Left colon (tissue), 2 donors: ENCODE measurements around the gene OVOL2. TPM values are rescaled to one million over a fixed set of nuclear protein-coding genes. Genes with fewer than 3 reads are reported as not detected.

Experiments
- ATAC-seq: fragments of 200-7000 bp; cut with Tn5 transposase; one replicate; pipeline ENCODE4 v1.9.1; 2020; ENCODE audit warnings: mild to moderate bottlenecking, moderate library complexity
- DNase-seq, 2 donors: peaks; one replicate each; pipeline ENCODE4 v3.0.0-alpha.2; 2020
- intact Hi-C, 2 donors: fragments of 100-400 bp; cut with DNase I in 1 of 2; cut with micrococcal nuclease in 1 of 2; formaldehyde crosslinking; loops; one replicate each; pipeline versions ENCODE4 v1.11.2 to v1.14.0; 2022; cut with DNase I, micrococcal nuclease
- total RNA-seq, 2 donors: library from RNA; stranded (reverse); fragmentation: NEBNext Ultra II Directional; extraction: Animal tissue kit (Norgen Biotek cat#: 25700); gene quantifications; one replicate each; pipeline ENCODE4 v1.2.1, GENCODE V29; 2021
- donor health status: DM: no; HTN: no; CAD: no.
- donor health status: DM: yes; HTN: yes; CAD: no.

The OVOL2 gene
- total RNA-seq, 2 donors from 2014 or later: 17.0 to 21.7 TPM

DNA sequence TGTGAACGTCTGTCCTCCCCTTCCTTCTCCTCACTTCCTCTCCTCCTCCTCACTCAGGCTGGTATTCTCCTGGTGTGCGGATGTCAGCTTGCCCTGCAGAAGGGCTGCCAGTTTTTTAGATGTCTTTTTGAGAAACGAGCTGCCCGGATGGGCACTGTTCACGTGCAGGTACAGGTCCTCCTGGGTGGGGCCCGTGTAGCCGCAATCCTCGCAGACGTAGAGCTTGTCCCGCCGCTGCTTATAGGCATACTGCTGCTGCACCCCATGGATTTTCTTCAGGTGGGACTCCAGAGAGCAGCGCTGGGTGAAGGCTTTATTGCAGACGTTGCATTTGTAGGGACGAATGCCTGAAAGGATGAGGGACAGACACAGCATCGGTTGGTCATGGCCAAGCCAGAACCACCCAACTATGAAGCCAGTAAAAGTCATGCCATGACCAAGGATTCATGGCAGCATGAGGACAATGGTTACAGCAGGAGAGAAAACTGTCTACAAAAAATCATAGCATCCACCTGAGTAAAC lies 33.0 kb downstream of the OVOL2 start:
- ATAC-seq: no peak
- intact Hi-C loops: no loop called here
- DNase-seq: no peak

DNA sequence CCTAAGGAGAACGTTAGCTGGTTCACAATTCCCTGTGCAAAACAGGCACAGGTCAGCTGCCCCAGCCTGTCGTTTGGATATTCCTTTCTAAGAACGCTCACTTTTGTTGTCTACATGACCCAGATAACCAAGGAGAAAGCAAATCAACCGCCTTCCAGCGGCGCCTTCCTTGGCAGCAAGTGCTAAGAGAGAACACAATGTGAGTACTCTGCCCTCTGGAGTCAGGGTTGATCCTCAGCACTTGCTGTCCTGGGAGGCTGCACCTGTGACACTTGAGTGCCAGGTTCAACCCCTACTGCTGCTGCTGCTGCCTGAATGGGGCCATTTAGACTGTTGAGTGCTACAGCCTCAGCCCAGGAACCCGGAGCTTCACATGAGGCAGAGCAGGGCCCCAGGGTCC lies 36.8 kb downstream of the OVOL2 start:
- intact Hi-C loops: no loop called here
- ATAC-seq: no peak

DNA sequence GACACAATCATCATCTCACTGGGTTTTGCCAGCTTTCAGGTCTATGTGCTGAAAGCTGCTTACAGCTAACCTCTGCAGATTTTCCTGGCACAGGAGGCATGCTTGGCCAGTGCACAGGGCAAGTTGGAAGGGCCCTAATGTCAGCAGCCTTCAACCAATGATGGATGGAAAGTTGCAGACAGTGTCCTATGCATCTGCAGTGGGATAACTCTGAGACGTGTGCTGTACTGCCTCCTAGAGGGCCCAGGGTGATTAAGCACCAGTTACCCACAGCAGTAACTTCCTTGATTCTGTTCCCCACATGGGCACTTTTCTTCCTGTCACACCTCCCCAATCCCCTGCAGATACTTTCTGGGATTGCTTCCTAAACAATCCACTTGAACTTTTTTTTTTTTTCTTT lies 38.6 kb downstream of the OVOL2 start:
- intact Hi-C loops: no loop called here
- ATAC-seq: peak; percentile 71
- no peak for DNase-seq

More for the DNA sequence above, 36.8 kb downstream of the OVOL2 start:
- DNase-seq: no peak

DNA sequence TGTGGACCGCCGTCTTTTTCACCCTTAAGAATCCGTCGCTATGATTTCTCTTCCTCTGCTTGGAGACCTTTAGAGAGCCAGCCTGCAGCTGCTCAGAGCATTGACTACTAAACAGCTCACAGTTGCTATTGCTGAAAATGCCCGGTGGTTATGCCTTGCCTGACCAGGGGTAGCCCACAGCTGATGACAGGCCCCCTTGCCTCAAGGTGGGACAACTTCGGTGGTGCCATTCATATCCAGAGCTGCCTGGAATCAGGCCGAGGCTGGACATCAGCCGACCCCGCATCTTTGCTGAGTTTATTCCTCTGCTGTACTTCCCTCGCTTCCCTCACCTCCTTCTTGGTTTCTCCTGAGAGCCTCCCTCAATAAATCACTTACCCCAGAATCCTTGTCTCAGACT lies 39.6 kb downstream of the OVOL2 start:
- intact Hi-C loops: no loop called here

DNA sequence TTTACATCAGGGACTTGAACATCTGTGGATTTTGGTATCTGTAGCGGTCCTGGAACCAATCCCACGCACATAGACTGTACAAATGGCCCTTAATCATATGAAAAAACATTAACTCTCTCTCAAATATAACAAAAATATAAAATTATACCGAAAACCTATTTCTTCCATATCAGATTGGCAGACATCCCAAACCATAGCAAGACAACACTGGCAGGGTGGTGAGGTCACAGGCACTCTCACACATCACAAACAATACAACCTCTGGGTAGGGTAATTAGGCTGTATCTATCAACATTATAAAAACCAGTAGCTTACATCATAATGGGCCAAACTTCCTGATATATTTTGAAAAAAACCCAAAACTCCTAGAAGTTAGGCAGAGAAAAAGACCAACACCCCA lies 40.9 kb downstream of the OVOL2 start:
- DNase-seq: no peak
- peak; percentile 77 for ATAC-seq
- intact Hi-C loops: no loop called here

More for the DNA sequence above, 39.6 kb downstream of the OVOL2 start:
- DNase-seq (no peak), ATAC-seq (no peak)

DNA sequence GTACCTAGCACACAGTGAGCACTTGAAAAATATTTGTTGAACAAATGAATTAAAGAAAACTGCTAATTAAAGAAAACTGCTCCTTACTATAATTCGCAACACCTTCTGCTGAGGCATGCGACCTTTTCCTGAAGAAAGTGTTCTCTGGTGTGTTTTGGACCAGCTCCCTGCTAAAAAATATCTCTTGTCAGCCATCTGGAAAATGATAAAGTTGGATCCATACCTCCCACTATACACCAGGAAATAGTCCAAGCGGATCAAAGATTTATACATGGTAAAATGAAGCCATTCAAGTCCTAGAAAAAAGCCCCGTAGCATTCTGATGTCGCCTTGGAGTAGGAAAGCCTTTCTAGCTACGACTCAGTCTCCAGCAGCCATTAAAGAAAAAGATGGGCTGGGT lies 43.3 kb downstream of the OVOL2 start:
- DNase-seq (no peak), ATAC-seq (no peak)
- intact Hi-C loops: no loop called here

DNA sequence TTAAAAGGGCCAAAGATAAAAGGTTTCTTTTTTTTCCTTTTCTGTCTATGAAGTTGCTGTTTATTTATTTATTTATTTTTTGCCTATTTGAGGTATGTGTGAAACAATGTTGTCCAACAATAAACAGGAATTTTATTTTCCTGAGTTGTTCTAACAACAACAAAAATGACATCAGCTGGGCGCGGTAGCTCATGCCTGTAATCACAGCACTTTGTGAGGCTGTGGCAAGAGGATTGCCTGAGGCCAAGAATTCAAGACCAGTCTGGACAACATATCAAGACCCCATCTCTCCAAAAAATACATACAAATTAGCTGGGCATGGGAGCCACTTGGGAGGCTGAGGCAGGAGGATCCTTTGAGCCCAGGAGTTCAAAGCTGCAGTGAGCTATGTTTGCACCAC lies 44.8 kb downstream of the OVOL2 start:
- no peak for DNase-seq
- ATAC-seq: no peak
- intact Hi-C loops: no loop called here

DNA sequence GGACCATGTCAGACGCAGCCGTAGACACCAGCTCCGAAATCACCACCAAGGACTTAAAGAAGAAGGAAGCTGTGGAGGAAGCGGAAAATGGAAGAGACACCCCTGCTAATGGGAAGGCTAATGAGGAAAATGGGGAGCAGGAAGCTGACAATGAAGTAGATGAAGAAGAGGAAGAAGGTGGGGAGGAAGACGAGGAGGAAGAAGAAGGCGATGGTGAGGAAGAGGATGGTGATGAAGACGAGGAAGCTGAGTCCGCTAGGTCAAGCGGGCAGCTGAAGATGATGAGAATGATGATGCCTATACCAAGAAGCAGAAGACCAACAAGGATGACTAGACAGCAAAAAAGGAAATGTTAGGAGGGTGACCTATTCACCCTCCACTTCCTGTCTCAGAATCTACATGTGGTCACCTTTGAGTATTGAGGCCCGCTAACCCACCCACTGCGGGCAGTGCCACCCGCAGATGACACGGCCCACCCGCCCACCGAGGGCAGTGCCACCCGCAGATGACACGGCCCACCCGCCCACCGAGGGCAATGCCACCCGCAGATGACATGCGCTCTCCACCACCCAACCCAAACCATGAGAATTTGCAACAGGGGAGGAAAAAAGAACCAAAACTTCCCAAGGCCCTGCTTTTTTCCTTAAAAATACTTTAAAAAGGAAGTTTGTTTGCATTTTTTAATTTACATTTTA lies 45.6 kb downstream of the OVOL2 start:
- intact Hi-C loops: no loop called here
- ATAC-seq: no peak
- no peak for DNase-seq

DNA sequence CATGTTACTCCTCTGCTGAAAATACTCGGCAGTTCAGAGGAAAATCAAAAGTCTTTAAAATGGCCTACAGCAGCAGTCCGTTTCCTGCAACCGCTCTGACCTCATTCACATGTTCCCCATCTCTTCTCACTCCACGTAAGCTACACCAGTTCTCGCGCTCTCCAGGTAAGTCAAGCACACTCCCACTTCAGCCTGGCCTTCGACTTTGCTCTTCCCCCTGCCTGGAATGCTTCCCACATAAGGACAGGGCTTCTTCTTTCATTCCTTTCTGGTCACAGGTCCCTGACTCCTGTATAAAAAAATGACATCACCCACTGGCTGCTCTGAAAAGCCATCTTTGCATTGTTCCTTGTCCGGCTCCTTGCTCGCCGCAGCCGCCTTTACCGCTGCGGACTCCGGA lies 46.2 kb downstream of the OVOL2 start:
- ATAC-seq: no peak
- DNase-seq: no peak
- intact Hi-C loops: no loop called here

DNA sequence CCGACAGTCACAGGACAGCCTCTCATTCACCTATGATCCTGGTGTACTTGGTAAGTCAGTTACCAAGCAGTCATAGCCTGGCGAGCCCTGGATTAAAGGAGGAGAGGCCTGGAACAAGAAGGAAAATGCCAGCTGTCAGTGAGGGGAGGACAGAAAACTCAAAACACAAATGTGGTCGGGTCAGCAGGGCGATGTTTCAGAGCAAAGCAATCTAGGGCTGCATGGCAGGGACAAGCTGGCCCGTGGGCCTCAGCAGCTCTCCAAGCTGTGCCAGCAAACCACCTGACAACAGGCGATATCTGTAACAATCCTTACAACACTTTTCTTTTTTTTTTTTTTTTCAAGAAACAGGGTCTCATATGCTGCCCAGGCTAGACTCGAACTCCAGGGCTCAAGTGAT lies 48.6 kb downstream of the OVOL2 start:
- DNase-seq (no peak), ATAC-seq (no peak)
- intact Hi-C loops: no loop called here

DNA sequence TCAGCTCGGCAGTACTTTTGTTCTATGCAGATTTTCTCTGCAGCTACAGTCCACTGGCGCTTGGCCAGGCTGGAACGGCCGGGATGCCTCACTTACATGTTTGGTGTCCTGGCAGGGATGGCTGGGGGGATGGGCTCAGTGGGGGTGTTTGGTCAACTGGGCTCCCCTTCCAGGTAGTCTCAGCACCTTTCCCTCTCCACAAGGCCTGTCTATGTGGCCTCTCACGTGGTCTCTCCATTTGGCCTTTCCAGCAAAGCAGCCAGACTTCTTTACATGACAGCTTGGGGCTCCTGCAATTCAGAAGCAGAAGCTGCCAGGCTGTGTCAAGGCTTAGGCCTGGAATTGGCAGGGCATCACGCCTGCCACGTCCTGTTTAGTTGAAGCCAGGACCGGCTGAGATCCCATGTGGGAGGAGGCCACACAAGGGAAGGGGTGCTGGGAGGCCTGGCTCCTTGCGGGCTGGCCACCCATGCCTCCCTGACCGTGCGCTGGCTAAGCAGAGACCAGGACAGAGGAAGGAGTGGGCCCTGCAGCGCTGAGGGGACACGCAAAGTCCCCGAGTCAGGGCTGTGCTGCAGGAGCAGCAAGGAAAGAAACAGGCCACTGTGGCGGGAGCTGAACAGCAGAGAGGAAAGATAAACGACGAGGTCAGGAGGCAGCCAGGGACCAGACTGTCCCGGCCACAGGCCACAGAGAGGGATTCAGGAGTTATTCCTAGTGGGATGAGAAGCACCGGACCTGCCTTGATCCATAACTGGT lies 50.0 kb downstream of the OVOL2 start:
- ATAC-seq (no peak), DNase-seq (no peak)
- intact Hi-C loops: no loop called here

DNA sequence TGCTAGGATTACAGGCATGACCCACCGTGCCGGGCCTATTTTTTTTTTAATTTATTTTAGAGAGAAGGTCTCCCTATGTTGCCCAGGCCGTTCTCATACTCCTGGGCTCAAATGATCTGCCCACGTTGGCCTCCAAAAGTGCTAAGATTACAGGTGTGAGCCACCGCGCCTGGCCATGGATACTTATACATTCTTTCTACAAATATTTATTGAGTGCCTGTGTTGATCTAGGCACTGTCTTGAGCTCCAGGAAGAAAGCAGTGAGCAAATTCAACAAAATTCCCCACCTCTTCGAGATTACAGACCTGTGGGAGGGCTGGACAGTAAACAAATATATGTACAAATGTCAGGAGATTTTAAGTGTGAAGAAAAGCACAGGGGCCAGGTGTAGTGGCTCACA lies 51.0 kb downstream of the OVOL2 start:
- no peak for DNase-seq
- intact Hi-C loops: no loop called here
- ATAC-seq: peak; percentile 52

DNA sequence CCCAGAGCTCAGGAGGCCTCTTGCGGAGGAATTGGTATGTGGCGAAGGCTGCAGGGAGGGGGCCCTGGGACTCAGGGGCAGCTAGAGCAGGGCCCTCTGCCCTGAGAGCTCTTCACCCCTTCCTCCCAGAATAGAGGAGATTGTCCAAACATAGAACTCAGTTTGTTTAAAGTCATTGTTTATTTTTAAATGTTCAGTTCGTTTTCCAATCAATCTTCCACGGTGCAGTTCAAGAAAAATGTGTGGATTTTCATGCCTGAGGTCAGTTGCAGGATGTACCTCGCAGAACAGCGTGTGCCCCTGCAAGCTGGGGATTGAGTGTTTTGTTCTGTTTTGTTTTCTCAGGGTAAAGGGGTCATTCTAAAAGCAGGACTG lies 51.7 kb downstream of the OVOL2 start:
- DNase-seq (no peak), ATAC-seq (no peak)
- intact Hi-C loops: no loop called here

DNA sequence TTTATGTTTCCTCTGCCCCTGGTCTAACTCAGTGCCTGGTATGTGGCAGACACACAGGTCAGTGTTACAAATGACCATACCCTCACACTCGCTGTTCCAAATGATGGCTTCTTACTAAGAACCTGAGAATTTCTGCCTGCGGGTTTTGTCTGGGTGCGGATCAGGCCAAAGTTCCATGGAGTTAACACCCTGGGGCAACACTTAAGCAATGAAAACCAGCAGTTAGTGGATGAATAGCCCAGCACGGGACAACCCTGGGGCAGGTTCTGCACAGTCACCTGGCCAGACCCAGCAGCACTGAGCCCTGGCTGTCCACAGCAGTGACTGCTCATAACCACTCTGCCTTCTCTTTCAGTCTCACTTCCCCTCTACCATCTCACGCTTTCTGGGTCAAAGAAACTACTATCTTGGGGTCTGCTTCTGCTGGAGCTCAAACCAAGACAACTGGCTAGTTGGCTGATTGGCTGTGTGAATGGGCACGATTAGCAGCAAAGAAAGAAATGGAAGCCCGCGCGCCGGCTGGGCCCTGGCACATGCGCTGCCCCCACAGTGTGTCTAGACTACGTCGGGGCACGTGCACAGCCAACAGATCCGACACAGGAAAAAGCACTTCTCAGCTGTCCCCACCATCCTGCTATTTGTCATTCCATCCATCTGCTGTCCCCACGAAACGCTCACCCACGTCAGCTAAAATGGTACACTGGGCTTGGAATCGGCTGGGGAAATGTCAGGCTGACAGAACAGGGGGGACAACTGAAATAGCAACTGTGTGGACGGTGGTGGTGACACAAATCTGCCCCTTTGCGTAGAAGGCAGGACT lies 52.3 kb downstream of the OVOL2 start:
- peak; percentile 41 for ATAC-seq
- no peak for DNase-seq
- intact Hi-C loops: no loop called here

DNA sequence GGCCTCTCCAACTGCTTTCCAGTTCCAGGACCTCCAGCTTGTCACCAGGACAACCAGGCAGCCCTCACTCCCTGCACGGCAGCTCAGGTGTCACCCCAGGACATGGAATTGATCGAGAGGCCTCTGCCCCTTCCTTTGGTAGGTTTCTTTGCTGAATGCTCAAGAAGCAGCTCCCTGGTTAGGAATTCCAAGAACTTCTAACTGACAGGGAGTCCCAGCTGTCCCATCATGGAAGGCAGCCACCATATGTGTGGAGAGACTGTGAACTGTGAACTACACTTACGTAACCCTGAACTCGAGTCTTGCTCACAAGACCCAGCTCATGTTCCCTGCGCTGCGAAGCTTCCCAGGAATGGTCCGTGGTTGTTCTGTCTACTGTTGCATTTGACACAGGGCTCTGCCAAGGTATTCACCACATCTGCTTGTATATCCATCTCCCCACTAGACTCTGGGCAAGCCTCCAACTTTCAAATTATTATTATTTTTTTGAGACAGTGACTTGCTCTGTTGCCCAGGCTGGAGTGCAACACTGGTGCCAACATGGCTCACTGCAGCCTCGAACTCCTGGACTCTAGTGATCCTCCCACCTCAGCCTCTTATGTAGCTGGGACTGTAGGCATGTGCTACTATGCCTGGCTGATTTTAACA lies 53.2 kb downstream of the OVOL2 start:
- no peak for DNase-seq
- no peak for ATAC-seq
- intact Hi-C loops: no loop called here

DNA sequence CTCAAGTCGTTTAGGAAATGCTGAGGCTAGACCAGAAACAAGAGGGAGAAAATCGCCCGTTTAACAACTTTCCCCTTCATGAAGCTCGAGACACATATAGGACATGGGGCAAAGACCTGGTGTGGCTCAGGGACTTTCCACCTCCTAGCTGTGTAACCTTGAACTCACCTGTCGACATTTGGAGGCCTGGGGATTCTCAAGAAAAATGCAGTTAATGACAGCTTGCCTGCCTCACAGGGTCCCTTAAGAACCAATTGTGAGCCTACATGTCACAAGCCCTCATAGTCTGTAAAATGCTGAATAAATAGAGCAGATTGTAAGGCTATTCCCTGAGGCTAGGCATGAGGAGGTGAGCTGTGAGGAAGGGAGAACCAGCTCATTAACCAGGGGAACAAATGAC lies 53.8 kb downstream of the OVOL2 start:
- no peak for DNase-seq
- ATAC-seq: peak; percentile 25
- intact Hi-C loops: no loop called here

DNA sequence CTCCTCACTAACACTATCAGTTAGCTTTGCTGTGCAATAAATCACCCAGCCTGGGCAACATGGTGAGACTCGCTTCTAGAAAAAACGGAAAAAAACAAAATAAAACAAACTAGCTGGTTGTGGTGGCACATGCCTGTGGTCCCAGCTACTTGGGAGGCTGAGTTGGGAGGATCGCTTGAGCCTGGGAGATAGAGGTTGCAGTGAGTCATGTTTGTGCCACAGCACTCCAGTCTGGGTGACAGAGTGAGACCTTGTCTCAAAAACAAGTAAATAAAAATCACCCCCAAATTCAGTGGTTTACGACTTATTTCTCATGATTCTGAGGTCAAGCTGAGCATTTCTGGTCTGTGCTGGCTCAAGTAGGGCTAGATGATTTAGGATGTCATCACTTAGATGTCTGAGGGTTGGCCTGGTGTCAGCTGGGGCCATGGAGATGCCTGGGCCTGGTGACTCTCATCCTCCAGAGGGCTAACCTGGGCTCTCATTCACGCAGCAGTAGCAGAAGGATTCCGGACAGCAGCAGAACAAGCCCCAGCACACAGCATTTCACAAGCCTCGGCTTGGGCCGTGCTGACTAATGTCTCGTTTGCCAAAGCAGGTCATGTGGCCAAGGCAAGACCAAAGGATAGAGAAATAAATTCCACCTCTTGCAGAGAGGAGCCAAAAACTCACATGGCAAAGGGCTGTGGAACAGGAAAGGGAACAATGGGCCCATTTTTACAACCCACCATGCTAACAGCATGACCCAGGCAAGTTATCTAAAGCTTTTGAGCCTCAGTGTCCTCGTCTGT lies 56.4 kb downstream of the OVOL2 start:
- ATAC-seq (peak; percentile 26), DNase-seq (peak in 1 of 2 donors; percentile 71)
- intact Hi-C loops: no loop called here

DNA sequence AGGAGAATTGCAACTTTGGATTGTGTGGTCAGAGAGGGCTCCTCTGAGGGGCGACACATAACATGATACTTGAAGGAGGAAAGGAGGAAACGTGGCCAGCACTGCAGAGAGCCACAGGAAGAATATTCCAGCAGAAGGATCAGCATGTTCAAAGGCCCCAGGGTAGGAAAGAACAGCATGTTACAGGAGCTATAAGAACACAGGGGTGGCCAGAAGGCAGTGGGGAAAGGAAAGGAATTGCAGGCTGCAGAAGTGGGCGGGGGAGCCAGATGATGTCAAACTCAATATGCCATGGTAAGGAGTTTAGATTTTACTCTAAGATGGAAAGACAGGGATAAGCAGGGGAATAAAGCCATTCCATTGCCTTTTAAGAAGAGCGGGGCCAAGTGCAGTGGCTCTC lies 58.1 kb downstream of the OVOL2 start:
- DNase-seq (no peak), ATAC-seq (no peak)
- intact Hi-C loops: loop anchor here in 1 of 2 donors (10.0 kb wide), 1 partner anchor 495 kb away; no protein-coding TSS in a partner anchor
